Stimulated activated CD8-positive, alpha-beta memory T cell treated with anti-CD3 and anti-CD28 coated beads, Interleukin-12 subunit alpha, Interleukin-12 subunit beta, amount 100 ng/mL, for 4 hours (primary cell): Measurements from ENCODE around the gene CDAN1.

Experiments used
- DNase-seq: peaks from one replicate; pipeline ENCODE4 v3.0.0-alpha.2; 2020; ENCODE audit warnings: low read depth

The CDAN1 gene

GRCh38 chr15:42735382-42736165, 1.4 kb downstream of the CDAN1 start:
- no peak for DNase-seq

- DNase-seq: no peak
Observed at GRCh38 chr15:42734076-42734672, 2.8 kb downstream of the CDAN1 start.

GRCh38 chr15:42733027-42733426, 3.9 kb downstream of the CDAN1 start:
- DNase-seq: no peak

GRCh38 chr15:42732095-42732827, 4.7 kb downstream of the CDAN1 start:
- DNase-seq: no peak

GRCh38 chr15:42731461-42731860, 5.5 kb downstream of the CDAN1 start:
- no peak for DNase-seq

GRCh38 chr15:42730536-42730935, 6.4 kb downstream of the CDAN1 start:
- no peak for DNase-seq

- no peak for DNase-seq
Observed at GRCh38 chr15:42730135-42730534, 6.8 kb downstream of the CDAN1 start.

- no peak for DNase-seq
Observed at GRCh38 chr15:42729409-42729808, 7.5 kb downstream of the CDAN1 start.

- no peak for DNase-seq
Observed at GRCh38 chr15:42728972-42729371, 8.0 kb downstream of the CDAN1 start.

GRCh38 chr15:42728560-42728959, 8.4 kb downstream of the CDAN1 start:
- no peak for DNase-seq

- no peak for DNase-seq
Observed at GRCh38 chr15:42727750-42728381, 9.1 kb downstream of the CDAN1 start.

GRCh38 chr15:42726114-42726513, 10.8 kb downstream of the CDAN1 start:
- no peak for DNase-seq

GRCh38 chr15:42725331-42725903, 11.5 kb downstream of the CDAN1 start:
- no peak for DNase-seq

- DNase-seq: no peak
Observed at GRCh38 chr15:42724276-42724675, 12.7 kb downstream of the CDAN1 start.

GRCh38 chr15:42723068-42723467, 13.9 kb downstream of the CDAN1 start:
- DNase-seq: no peak

GRCh38 chr15:42721916-42722315, 15.0 kb downstream of the CDAN1 start:
- no peak for DNase-seq

GRCh38 chr15:42721016-42721415, 15.9 kb downstream of the CDAN1 start:
- no peak for DNase-seq

GRCh38 chr15:42720071-42720470, 16.9 kb downstream of the CDAN1 start:
- DNase-seq: no peak

- no peak for DNase-seq
Observed at GRCh38 chr15:42719043-42719442, 17.9 kb downstream of the CDAN1 start.

- DNase-seq: no peak
Observed at GRCh38 chr15:42716626-42717025, 20.3 kb downstream of the CDAN1 start.

GRCh38 chr15:42716125-42716524, 20.8 kb downstream of the CDAN1 start:
- DNase-seq: no peak

GRCh38 chr15:42712584-42712983, 24.3 kb downstream of the CDAN1 start:
- no peak for DNase-seq
